Brain pericyte (primary cell): ENCODE results near the gene PMEL.
"Not testable (repeated sequence)": the region's sequence is repeated elsewhere in the genome, so short reads cannot be mapped to it uniquely, and the experiment has no call there.

Source experiments
- DNase-seq: peaks from one replicate; pipeline ENCODE4 v3.0.0-alpha.2; 2012; ENCODE audit warnings: low read depth, low spot score

PMEL gene

DNA sequence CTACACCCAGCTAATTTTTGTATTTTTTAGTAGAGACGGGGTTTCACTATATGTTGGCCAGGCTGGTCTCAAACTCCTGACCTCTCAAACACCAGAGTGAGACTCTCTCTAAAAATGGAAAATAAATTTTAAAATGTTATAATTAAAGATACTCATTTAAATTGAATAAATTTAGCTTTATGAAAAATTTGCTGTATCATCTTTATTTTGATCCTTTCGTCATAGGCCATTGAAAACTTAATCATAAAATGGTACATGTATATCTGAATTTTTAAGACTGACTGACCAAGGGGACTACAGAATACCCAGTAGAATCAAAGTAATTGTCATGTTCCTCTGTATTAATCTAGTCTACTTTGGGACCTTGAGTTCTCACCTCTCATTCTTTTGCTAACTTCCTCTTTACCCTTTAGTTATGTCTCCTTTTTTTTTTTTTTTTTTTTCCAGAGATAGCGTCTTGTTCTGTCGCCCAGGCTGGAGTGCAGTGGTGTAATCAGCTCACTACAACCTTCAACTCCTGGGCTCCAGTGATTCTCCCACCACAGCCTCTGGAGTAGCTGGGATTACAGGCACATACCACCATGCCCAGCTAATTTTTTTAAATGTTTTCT is 17.5 kb upstream of the PMEL start:
- DNase-seq: no peak

DNA sequence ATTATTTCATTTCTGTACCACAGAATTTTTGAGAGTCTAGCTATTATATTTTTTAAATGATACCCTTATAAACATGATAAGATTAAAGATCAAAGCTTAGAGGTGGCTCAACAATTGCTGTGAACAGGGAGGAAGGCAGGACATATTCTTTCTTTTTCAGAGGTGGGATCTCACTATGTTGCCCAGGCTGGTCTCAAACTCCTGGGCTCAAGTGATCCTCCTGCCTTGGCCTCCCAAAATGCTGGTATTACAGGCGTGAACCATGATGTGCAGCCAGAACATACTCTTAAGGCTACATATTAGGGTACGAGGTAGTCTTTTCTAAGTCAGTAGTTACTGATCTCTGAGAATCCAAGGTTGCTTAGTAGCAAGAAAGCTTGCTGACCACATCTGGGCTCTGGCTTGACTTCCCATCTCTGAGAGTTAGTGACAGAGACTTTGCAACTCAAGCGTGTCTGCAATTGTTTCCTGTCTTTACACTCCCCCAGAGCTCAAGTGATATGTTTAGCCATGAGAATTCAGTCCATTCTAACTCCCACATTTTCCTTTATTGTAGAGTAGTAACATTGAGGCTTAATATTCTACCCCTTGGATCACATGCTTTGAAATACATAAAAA is 16.6 kb upstream of the PMEL start:
- DNase-seq: no peak

DNA sequence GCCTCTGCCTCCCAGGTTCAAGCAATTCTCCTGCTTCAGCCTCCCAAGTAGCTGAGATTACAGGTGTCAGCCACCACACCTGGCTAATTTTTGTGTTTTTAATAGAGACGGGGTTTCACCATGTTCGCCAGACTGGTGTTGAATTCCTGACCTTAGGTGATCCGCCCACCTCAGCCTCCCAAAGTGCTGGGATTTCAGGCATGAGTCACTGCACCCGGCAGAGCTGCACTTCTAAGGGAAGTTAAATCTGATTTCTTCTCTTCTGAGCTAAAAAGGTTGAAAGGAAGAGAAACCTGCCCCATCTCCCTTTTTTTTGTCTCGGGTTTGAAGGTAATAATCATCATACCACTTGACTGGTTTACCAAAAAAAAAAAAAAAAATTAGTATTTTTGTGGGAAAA is 16.0 kb upstream of the PMEL start:
- DNase-seq: not testable (repeated sequence)

DNA sequence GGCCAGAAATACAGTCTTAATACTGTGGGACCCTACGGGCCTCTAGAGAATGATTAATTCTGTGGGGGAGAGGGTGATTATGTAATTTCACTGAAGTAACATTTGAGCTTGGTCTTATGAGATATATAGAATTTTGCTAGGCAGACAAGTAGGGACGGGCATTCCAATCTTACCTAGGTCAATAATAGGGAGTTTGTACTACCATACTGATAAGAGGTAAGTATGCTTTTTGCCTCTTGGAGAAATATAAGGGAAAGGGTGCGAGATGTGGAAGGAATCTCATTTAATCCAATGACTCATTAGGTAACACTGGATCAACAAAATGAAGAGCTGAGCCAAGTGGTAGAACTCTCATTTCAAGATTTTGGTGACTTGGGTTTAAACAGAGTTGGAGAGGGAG is 13.2 kb upstream of the PMEL start:
- no peak for DNase-seq

DNA sequence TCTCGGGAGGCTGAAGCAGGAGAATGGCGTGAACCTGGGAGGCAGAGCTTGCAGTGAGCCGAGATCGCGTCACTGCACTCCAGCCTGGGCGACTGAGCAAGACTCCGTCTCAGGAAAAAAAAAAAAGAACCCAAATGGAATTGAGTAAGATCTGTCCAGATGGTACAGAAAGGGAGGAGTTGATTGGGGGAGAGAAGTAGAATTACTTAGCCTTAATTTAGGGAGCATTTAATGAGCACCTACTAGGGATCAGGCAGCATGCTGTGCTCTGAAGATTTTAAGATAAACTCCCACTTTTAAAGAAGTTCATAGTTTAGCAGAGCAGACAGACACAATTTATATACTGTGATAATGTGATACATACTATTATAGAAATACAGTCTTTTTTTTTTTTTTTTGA is 12.6 kb upstream of the PMEL start:
- DNase-seq: no peak

DNA sequence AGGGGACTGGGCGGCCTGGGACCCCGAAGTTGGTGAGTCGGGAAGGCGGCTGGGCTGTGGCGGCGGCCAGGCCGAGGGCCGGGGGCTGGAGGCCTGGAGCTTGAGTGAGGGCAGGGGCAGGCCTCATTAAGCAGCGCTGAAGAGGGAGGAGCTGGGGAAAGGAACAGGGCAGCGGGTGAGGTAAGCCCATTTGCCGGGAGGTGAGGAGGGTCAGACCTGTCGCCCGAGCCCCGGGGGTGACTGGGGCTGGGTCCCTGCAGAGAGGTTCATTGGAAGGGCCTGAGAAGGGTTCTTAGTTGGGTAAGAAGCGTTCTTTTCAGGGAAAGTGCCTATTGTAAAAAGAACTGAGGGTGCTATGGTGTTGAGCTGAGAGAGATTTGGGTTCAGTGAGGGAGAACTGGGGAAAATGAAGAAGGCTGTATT is 8.5 kb upstream of the PMEL start:
- DNase-seq: no peak

DNA sequence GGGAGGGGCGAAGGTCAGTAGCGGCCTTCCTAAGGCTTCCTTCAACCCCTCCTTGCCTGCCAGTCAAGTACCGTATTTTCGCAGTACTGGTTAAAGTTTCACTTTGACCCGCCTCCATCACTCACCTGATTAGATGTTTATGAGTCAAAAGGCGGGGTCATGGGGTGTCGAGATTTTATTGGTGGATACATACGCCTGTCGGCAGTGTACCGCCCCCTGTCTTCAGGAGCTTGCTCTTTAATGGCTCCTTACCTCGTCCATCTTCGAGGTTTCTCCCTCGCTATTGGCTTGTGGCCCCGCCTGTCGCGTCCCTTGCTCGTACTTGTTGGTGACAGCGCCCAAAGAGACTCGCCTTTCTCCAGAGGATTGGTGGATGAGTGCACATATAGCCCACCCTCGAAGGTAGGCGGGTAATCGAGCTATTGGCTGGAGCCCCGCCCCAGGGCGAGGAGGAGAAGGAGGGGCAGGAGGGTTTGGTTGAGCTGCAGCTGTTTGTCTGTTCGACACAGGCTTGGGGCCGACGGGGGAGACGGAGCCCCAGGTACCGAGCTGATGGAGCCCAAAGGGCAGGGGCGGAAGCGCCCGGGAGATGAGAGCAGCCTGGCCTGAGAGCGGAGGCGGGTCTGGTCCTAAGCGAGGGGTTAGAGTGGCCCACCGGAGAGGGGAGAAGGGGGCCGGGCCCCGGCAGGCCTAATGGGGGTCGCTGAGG is 7.9 kb upstream of the PMEL start, which contains the start of gene RAB5B:
RAB5B (plus strand) TSS at position 480 of the 709 bp plus-strand sequence. CDS start 12,883 bp downstream, outside the sequence.
- DNase-seq: peak; percentile 100

DNA sequence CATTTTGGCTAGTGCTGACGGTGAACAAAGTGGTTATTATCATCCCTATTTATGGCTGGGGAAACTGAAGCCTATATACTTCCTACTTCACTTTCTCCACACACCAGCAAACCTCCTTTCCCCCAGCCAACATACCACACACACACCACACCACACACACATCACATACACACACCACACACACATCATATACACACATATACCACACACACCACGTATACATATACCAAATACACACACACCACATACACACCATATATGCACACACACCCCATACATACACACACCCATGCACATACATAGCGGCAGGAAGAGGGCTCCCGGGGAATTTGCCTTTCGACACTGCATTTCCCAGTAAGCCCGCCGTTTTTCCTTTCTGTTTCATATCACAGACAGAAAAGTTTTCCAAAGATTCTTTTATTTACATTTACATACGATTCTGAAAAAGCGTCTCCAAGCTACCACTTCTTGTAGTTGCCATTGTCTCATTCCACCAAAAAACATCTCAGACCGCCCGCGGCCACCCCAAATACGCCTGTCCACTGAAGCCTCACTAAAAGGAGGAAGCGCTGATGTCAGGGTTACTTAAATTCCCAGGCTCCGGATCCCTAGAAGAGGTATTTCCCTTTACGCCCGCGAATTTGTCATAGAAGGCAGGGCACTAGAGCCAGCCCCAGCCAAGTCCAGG is 7.2 kb upstream of the PMEL start:
- no peak for DNase-seq

DNA sequence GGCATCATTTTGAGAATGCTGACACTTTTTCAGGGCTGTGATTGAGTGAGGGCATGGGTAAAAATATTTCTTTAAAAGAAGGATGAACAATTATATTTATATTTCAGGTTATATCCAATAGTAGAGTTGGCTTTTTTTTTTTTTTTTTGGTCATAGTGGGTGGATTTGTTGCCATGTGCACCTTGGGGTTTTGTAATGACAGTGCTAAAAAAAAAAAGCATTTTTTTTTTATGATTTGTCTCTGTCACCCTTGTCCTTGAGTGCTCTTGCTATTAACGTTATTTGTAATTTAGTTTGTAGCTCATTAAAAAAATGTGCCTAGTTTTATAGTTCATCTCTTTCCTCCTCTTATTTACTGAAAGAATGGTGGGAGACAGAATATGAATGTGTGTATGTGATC is 6.6 kb upstream of the PMEL start:
- no peak for DNase-seq

DNA sequence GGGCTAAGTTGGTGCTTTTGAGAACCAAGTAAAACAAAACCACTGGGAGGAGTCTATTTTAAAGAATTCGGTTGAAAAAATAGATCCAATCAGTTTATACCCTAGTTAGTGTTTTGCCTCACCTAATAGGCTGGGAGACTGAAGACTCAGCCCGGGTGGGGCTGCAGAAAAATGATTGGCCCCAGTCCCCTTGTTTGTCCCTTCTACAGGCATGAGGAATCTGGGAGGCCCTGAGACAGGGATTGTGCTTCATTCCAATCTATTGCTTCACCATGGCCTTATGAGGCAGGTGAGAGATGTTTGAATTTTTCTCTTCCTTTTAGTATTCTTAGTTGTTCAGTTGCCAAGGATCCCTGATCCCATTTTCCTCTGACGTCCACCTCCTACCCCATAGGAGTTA is 6.2 kb upstream of the PMEL start:
- no peak for DNase-seq

DNA sequence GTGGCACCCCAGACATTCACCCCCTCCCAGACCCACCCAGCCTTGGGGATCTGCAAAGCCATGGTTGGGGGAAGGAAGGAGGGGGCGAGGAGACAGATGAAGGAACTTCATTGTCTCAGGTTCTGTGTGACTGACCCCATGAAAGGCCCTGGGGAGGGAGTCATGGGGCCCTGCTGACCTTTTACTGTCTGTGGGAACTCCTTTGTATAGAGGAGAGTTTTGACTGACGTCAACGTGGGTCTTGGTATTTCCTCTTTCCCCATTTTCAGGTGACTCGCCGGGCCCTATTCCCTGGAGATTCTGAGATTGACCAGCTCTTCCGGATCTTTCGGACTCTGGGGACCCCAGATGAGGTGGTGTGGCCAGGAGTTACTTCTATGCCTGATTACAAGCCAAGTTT is 4.9 kb upstream of the PMEL start:
- DNase-seq: no peak

DNA sequence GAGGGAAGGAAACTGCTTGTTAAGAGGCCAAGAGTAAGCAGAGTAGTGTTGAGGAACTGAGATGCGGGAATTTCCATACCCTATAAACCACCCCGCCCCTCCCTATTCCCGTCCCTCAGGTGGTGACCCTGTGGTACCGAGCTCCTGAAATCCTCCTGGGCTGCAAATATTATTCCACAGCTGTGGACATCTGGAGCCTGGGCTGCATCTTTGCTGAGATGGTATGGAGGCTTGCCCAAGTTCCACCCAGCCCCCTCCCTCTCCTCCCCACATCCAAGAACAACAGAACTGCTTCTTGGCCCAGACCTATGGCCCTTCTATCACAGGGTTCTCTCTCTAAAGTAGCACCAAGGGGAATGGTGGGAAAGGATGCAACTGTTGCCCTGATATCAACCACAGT is 3.5 kb upstream of the PMEL start:
- no peak for DNase-seq

DNA sequence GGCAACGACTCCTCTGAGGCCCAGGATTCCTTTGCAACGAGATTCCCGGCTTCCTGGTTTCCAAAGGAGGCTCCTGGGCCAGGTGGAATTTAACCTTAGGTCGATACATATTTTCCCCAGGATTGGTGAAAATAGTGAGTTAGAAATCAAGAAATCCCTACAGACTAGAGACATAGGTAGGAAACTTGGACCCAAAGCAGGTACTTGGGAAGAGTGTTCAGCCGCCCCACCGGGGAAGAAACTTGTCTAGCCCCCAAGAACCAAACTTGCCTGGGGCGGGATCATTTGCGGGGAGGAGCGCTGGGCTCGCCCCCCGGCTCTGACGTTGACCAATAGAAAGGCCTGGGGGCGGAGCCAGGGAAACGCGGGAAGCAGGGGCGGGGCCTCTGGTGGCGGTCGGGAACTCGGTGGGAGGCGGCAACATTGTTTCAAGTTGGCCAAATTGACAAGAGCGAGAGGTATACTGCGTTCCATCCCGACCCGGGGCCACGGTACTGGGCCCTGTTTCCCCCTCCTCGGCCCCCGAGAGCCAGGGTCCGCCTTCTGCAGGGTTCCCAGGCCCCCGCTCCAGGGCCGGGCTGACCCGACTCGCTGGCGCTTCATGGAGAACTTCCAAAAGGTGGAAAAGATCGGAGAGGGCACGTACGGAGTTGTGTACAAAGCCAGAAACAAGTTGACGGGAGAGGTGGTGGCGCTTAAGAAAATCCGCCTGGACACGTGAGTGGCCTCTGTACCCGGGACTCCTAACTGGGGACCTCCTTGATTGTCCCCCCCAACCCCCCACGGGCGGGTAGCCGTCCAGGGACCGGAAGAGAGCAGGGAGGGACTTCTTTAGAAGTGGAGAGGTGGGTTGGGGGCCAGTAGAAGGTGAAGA is 803 bp upstream of the PMEL start, which contains the start of gene CDK2:
CDK2 (plus strand) TSS at position 423 of the 874 bp plus-strand sequence; CDS start at position 602, 179 bp downstream.
- DNase-seq: no peak

DNA sequence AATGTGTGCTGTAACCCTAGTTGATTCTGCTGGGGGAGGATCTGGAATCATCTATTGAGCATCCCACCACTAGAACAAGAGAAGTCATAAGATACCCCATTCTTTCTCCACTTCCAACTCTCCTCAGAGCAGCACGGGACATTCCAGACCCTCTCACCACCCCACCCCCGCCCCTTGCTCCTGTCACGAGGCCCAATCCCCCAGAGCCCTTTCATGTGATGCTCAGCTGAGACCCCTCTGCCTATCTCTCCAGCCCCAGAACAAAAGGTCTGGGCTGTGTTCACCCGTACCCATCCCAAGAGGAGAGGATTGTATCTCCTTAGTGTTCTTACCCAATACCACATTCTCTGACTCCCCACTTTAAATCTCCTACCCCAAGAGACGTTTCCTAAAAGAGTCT is 602 bp downstream of the PMEL start:
- no peak for DNase-seq

DNA sequence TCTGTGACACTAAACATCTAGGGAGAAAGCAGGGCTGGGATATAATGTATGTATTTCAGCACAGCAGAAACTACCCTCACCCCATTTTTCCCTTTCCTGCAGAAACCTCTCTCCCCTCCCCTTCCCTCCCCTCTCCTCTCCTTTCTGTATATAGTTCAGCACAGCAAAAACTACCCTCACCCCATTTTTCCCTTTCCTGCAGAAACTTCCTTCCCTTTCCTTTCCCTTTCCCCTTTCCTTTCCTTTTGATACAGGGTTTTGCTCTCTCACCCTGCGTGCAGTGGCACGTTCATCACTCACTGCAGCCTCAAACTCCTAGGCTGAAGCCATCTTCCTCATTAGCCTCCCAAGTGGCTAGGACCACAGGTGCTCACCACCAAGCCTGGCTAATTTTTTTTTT is 2.1 kb downstream of the PMEL start:
- DNase-seq: no peak

DNA sequence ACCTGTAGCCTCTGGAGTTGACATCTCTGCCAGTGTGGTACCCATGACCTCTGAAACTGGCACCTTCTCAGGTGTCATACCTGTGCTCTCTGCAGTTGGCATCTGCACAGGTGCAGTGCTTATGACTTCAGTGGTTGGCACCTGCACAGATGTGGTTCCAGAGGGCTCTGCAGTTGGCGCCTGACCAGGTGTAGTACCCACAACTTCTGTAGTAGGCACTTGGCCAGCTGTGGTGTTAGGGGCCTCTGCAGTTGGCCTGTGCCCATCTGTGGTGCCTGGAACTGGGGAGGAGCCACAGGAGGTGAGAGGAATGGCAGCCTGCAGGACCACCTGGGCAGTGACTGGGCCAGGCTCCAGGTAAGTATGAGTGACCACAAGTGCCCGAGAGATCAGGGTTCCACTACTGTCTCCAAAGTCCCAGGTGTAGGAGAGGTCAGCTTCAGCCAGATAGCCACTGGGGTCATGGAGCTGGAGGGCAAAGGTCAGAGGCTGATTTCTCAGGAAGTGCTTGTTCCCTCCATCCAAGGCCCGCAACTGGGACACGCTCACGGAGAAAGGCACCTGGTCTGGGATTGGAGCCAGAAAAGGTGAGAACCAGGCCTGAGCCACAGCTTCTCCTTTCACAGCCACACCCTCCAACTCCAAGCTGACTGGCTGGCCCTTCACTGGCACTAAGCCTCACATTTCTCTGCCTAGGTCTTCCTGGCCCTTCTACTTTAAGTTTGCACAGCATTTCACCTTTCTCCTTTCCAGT is 8.6 kb downstream of the PMEL start:
- no peak for DNase-seq

DNA sequence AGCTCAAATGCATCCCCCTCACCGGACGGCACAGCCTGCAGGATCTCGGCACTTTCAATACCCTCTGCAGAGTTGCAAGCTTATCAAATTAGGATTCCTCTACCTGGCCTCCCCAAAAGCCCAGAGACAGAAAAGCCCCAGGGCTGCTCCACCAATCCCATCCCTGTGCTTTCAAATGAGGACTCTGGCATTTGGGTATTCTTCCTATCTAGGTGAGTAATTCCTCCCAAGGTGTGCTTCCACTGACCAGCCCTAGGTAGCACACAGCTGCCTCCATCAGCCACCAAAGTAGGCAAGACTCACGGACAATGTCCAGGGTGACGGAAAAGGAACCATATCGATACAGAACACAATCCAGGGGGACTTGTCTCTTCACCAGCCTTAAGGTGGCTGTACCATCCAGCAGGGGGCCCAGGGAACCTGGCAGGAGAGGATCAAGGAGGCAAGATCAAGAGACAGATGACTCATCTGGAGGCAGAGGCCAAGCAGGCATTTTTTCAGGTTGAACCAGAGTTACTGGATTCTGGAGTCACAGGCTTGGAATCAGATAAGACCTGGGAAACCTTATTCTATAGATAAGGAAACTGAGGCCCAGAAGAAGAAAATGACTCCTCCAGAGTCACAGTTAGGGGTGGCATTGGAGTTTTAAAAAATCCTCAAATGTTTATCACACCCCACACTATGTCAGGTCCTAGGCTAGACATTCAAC is 9.9 kb downstream of the PMEL start:
- no peak for DNase-seq

DNA sequence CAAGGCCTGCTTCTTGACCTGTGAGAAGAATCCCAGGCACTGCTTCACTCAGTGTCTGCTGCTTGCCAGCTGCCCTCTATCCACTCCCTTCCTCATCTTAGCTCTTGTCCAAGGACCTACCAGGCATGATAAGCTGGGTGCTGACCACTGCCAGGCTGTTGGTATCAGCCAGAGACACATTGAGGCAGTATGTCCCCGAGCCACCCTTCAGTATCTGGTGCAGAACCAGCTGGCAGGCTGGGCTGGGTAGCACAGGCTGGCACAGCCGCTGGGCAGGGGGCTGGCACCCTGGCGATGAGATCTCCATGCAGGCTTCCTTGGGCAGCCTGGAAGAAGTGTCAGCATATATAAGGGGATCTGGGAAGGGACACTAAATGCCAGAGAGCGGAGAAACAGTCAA is 10.5 kb downstream of the PMEL start:
- DNase-seq: no peak

DNA sequence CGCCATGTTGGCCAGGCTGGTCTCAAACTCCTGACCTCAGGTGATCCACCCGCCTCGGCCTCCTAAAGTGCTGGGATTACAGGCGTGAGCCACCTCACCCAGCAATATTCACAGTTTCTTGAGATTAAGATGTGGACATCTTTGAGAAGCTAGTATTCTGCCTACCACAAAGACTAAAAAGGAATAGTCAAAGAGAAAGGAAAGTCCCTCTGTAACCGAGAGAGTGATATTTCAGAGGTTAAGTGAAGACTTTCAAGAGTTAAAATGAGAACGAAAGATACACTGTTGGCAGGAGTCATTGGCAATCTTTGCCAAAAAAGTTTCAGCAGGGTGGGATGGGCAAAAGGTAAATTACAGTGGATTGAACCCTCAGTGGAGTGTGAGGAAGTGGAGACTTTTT is 19.3 kb downstream of the PMEL start:
- DNase-seq: no peak

DNA sequence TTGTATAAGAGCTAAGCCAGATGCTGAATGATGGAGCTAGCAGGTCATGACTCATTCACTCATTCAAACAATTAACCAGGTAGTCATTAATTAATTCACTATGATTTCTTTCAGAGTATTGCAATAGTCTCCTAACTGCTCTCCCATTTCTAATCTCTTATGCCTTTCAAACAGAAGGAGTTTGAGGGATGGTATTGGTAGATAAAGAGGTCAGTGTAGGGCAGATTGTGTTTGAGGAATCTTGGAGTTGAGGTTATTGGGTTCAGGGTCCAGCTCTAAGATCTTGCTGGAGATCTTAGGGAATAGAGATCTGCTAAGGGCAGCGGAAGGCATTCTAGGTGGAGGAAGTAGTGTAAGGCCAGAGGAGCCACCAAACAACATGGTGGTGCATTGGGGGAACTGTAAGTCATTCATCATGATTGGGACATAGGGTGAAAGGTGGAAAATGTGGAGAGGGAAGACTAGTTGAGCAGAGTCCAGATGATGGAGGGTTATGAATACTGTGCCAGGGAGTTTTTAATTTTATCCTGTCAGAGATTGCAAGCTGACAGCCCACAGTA is 23.2 kb downstream of the PMEL start:
- DNase-seq: no peak
